ENCODE results near the gene ATG2B. TPM values are rescaled to one million over a fixed set of nuclear protein-coding genes. Genes with fewer than 3 reads are reported as not detected.

The ATG2B gene
- total RNA-seq, 2 donors from 2014 or later = 13.6 to 20.8 TPM

- Histone ChIP-seq H3K9ac (ENCODE audit: low read depth in 2 of 2, low read length in 2 of 2) (no peak overlapping the region), H3K27ac (no peak overlapping the region), H3K4me3 (no peak overlapping the region), H3K4me1 (no peaks in the 10 kb centered on the region), H3K36me3 (no peaks in the 10 kb centered on the region), H3K9me3 (no peaks in the 10 kb centered on the region), H3K27me3 (no peaks in the 10 kb centered on the region)
- no peak for DNase-seq
- intact Hi-C loops (cut with DNase I) = no loop called here
- TF ChIP-seq CTCF (IDR thresholded peaks at IDR 0.05) = no peak
These were observed 10.4 kb upstream of the ATG2B start for GRCh38 chr14:96373538-96373937.

GRCh38 chr14:96370528-96370927, 7.4 kb upstream of the ATG2B start:
- Histone ChIP-seq H3K36me3 (no peaks in the 10 kb centered on the region), H3K9me3 (no peaks in the 10 kb centered on the region), H3K4me1 (no peaks in the 10 kb centered on the region), H3K9ac (ENCODE audit: low read depth in 2 of 2, low read length in 2 of 2) (no peak overlapping the region), H3K27ac (no peak overlapping the region), H3K27me3 (no peaks in the 10 kb centered on the region), H3K4me3 (no peak overlapping the region)
- intact Hi-C loops (cut with DNase I) = no loop called here
- TF ChIP-seq CTCF (IDR thresholded peaks at IDR 0.05) = no peak
- no peak for DNase-seq

- Histone ChIP-seq H3K4me1 (no peaks in the 10 kb centered on the region), H3K9ac (ENCODE audit: low read depth in 2 of 2, low read length in 2 of 2) (no peak overlapping the region), H3K27ac (no peak overlapping the region), H3K36me3 (no peaks in the 10 kb centered on the region), H3K9me3 (no peaks in the 10 kb centered on the region), H3K4me3 (no peak overlapping the region), H3K27me3 (no peaks in the 10 kb centered on the region)
- intact Hi-C loops (cut with DNase I) = loop anchor here (10.0 kb wide), 1 partner anchor 56 kb away; no protein-coding TSS in a partner anchor
- TF ChIP-seq CTCF (IDR thresholded peaks at IDR 0.05) = no peak
- DNase-seq = no peak
These were observed 5.4 kb upstream of the ATG2B start for GRCh38 chr14:96368534-96368933.

GRCh38 chr14:96364962-96365361, 1.8 kb upstream of the ATG2B start:
- DNase-seq = no peak
- TF ChIP-seq CTCF (IDR thresholded peaks at IDR 0.05) = no peak
- Histone ChIP-seq H3K36me3 (no peaks in the 10 kb centered on the region), H3K4me3 (peak overlapping the region; percentile 78), H3K27ac (peak overlapping the region; percentile 95), H3K9ac (ENCODE audit: low read depth in 2 of 2, low read length in 2 of 2) (peak overlapping the region in 1 of 2 donors; percentile 84), H3K9me3 (no peaks in the 10 kb centered on the region), H3K27me3 (no peaks in the 10 kb centered on the region), H3K4me1 (peaks cover 7% of the 10 kb centered on the region)
- intact Hi-C loops (cut with DNase I) = loop anchor here (10.0 kb wide), 1 partner anchor 60 kb away; no protein-coding TSS in a partner anchor

- no peak for TF ChIP-seq CTCF (IDR thresholded peaks at IDR 0.05)
- peak; percentile 81 for DNase-seq
- no peaks in the 10 kb centered on the region for H3K27me3 ChIP-seq
- H3K4me3 ChIP-seq = peak overlapping the region; percentile 78
- peak overlapping the region; percentile 95 for H3K27ac ChIP-seq
- intact Hi-C loops (cut with DNase I) = loop anchor here (10.0 kb wide), 1 partner anchor 61 kb away; no protein-coding TSS in a partner anchor
- H3K4me1 ChIP-seq = peaks cover 8% of the 10 kb centered on the region
- H3K9ac ChIP-seq (ENCODE audit: low read depth in 2 of 2, low read length in 2 of 2) = peak overlapping the region; percentile 84 to 97
- no peaks in the 10 kb centered on the region for H3K9me3 ChIP-seq
- no peaks in the 10 kb centered on the region for H3K36me3 ChIP-seq
These were observed 703 bp upstream of the ATG2B start for GRCh38 chr14:96363751-96364336.

Measured in colonic mucosa (tissue), 4 donors.